Parathyroid adenoma (tissue), 2 donors: Measurements from ENCODE around the gene MAPKAPK5.
"Not testable (repeated sequence)": the region's sequence is repeated elsewhere in the genome, so short reads cannot be mapped to it uniquely, and the experiment has no call there.

ENCODE experiments used
- H2AFZ ChIP-seq: fragments of 300-600 bp; sonication (generic); one replicate; pipeline ENCODE4 v1.7.0; 2017; ENCODE audit warnings: antibody characterized with exemption, mild to moderate bottlenecking
- H3K27ac ChIP-seq: fragments of 300-600 bp; sonication (generic); one replicate; pipeline ENCODE4 v1.7.0; 2017
- H3K27me3 ChIP-seq: fragments of 300-600 bp; sonication (generic); one replicate; pipeline ENCODE4 v1.7.0; 2017; ENCODE audit warnings: low read length; ENCODE audit not compliant: control insufficient read depth, insufficient read depth
- H3K36me3 ChIP-seq: fragments of 300-600 bp; sonication (generic); one replicate; pipeline ENCODE4 v1.7.0; 2017; ENCODE audit warnings: low read length; ENCODE audit not compliant: control insufficient read depth, insufficient read depth
- H3K4me1 ChIP-seq: fragments of 300-600 bp; sonication (generic); one replicate; pipeline ENCODE4 v1.7.0; 2017; ENCODE audit warnings: control low read depth
- H3K4me2 ChIP-seq: fragments of 300-600 bp; sonication (generic); one replicate; pipeline ENCODE4 v1.7.0; 2017; ENCODE audit warnings: low read length
- H3K4me3 ChIP-seq: fragments of 300-600 bp; sonication (generic); one replicate; pipeline ENCODE4 v1.7.0; 2017; ENCODE audit warnings: low read depth, low read length
- H3K79me2 ChIP-seq: fragments of 300-600 bp; sonication (generic); one replicate; pipeline ENCODE4 v1.7.0; 2017; ENCODE audit warnings: control low read depth
- H3K9ac ChIP-seq: fragments of 300-600 bp; sonication (generic); one replicate; pipeline ENCODE4 v1.7.0; 2017; ENCODE audit warnings: mild to moderate bottlenecking
- H3K9me3 ChIP-seq: fragments of 300-600 bp; sonication (generic); one replicate; pipeline ENCODE4 v1.7.0; 2017; ENCODE audit warnings: low read length; ENCODE audit not compliant: control insufficient read depth
- TF ChIP-seq, protein P1 (sequence below): fragments of 300-600 bp; sonication (generic); IDR thresholded peaks from one replicate; pipeline ENCODE4 v1.7.0; 2017; ENCODE audit warnings: antibody characterized with exemption, mild to moderate bottlenecking
- donor health status: primary hyperparathyroidism.

MAPKAPK5 gene

DNA sequence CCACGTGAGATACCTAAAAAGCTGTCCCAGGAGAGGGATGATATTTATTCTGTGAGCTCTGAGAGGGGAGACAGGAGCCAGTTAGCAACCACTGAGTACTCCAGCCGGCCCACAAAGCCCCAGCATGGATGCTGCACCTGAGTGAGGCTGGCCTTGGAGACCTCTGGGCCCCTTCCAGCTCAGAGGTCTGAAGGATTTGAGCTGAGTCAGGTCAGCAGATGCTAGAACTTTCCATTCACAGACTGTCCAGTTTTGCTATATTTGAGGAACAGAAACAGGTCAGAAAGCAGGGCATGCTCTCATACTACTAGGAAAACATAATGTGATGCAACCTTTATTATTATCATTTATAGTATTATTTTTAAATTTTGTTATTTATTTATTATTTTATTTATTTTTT lies 15.0 kb upstream of the MAPKAPK5 start:
- TF ChIP-seq, protein P1, sequence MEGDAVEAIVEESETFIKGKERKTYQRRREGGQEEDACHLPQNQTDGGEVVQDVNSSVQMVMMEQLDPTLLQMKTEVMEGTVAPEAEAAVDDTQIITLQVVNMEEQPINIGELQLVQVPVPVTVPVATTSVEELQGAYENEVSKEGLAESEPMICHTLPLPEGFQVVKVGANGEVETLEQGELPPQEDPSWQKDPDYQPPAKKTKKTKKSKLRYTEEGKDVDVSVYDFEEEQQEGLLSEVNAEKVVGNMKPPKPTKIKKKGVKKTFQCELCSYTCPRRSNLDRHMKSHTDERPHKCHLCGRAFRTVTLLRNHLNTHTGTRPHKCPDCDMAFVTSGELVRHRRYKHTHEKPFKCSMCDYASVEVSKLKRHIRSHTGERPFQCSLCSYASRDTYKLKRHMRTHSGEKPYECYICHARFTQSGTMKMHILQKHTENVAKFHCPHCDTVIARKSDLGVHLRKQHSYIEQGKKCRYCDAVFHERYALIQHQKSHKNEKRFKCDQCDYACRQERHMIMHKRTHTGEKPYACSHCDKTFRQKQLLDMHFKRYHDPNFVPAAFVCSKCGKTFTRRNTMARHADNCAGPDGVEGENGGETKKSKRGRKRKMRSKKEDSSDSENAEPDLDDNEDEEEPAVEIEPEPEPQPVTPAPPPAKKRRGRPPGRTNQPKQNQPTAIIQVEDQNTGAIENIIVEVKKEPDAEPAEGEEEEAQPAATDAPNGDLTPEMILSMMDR, result no peak
- Histone ChIP-seq H3K4me3 (no peak overlapping the region), H3K9me3 (no peaks in the 10 kb centered on the region), H3K27me3 (no peaks in the 10 kb centered on the region), H2AFZ (no peak overlapping the region), H3K9ac (no peak overlapping the region), H3K27ac (no peak overlapping the region), H3K4me2 (no peak overlapping the region), H3K4me1 (no peaks in the 10 kb centered on the region), H3K79me2 (no peaks in the 10 kb centered on the region), H3K36me3 (no peaks in the 10 kb centered on the region)

DNA sequence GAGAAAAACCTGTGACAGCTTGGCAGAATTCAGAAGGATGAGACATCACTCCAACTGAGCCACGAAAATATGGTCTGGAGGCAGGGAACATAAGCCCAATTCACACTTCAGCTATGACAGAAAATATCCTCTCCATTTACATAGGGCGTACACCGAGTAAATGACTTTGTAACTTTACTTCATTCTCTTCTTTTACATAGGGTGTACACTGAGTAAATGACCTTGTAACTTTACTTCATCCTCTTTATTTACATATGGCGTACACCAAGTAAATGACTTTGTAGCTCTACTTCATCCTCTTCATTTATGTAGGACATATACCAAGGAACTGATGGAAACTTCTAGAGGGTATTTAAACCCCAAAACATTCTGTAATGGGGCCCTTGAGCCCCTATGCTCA lies 14.1 kb upstream of the MAPKAPK5 start:
- Histone ChIP-seq H3K4me3 (no peak overlapping the region), H3K9ac (no peak overlapping the region), H3K79me2 (no peaks in the 10 kb centered on the region), H3K36me3 (no peaks in the 10 kb centered on the region), H3K27me3 (no peaks in the 10 kb centered on the region), H3K27ac (no peak overlapping the region), H3K4me1 (no peaks in the 10 kb centered on the region), H3K4me2 (no peak overlapping the region), H2AFZ (no peak overlapping the region), H3K9me3 (no peaks in the 10 kb centered on the region)
- TF ChIP-seq, protein P1, result no peak

DNA sequence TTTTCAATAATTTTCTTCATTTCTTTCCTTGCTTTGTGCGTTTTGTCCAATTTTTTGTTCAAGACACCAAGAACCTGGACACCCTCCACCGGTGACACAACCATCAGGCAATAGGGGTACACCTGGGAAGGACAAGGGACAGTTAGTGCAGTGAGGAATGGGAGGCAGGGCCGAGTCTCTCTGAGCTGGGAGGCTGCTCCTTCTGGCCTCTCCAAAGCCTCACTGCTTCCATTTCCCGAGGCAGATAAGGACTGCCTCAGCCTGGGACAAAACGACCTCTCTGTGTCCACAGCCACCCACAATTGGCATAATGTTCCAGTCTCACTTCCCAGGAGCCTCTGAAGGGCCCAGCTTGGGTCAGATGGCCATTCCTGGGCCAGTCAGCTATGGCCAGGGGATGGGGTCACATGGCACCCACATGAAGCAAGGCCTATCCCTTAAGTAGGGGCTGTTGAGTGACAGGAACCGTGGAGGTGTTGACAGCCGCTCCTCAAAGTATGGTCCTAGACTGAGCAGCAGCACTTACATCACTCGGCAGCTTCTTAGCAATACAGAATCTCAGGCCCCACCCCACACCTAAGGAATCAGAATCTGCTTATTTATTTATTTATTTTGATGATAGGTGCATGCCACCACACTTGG lies 13.6 kb upstream of the MAPKAPK5 start:
- Histone ChIP-seq H3K4me2 (no peak overlapping the region), H2AFZ (no peak overlapping the region), H3K9ac (no peak overlapping the region), H3K4me3 (no peak overlapping the region), H3K36me3 (no peaks in the 10 kb centered on the region), H3K4me1 (no peaks in the 10 kb centered on the region), H3K27ac (no peak overlapping the region), H3K79me2 (no peaks in the 10 kb centered on the region), H3K9me3 (no peaks in the 10 kb centered on the region), H3K27me3 (no peaks in the 10 kb centered on the region)
- TF ChIP-seq, protein P1, result no peak

DNA sequence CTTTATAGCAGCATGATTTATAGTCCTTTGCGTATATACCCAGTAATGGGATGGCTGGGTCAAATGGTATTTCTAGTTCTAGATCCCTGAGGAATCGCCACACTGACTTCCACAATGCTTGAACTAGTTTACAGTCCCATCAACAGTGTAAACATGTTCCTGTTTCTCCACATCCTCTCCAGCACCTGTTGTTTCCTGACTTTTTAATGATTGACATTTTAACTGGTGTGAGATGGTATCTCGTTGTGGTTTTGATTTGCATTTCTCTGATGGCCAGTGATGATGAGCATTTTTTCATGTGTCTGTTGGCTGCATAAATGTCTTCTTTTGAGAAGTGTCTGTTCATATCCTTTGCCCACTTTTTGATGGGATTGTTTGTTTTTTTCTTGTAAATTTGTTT lies 12.4 kb upstream of the MAPKAPK5 start:
- not testable (repeated sequence) for H2AFZ ChIP-seq, H3K27ac ChIP-seq, H3K9me3 ChIP-seq, H3K4me2 ChIP-seq, H3K4me1 ChIP-seq, H3K36me3 ChIP-seq, H3K79me2 ChIP-seq, H3K9ac ChIP-seq, H3K27me3 ChIP-seq, H3K4me3 ChIP-seq

DNA sequence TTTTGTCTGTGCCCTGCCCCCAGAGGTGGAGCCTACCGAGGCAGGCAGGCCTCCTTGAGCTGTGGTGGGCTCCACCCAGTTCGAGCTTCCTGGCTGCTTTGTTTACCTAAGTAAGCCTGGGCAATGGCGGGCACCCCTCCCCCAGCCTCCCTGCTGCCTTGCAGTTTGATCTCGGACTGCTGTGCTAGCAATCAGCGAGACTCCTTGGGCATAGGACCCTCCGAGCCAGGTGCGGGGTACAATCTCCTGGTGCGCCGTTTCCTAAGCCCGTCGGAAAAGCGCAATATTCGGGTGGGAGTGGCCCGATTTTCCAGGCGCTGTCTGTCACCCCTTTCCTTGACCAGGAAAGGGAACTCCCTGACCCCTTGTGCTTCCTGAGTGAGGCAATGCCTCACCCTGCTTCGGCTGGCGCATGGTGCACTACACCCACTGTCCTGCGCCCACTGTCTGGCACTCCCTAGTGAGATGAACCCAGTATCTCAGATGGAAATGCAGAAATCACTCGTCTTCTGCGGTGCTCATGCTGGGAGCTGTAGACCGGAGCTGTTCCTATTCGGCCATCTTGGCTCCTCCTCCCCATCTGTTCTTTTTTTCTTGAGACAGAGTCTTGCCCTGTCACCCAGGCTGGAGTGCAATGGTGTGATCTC lies 7.2 kb upstream of the MAPKAPK5 start:
- not testable (repeated sequence) for H3K36me3 ChIP-seq, H3K4me3 ChIP-seq

DNA sequence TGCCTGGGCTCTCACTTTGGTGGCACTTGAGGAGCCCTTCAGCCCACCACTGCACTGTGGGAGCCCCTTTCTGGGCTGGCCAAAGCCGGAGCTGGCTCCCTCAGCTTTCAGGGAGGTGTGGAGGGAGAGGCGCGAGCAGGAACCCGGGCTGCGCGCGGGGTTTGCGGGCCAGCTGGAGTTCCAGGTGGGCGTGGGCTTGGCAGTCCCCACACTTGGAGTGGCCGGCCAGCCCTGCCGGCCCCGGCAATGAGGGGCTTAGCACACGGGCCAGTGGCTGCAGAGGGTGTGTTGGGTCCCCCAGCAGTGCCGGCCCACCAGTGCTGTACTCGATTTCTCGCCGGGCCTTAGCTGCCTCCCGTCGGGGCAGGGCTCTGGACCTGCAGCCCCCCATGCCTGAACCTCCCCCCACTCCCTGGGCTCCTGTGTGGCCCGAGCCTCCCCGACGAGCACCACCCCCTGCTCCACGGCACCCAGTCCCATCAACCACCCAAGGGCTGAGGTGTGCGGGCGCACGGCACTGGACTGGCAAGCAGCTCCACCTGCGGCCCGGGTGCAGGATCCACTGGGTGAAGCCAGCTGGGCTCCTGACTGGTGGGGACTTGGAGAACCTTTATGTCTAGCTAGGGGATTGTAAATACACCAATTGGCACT lies 6.4 kb upstream of the MAPKAPK5 start:
- not testable (repeated sequence) for H3K9ac ChIP-seq, H3K27me3 ChIP-seq, H3K4me2 ChIP-seq, H3K4me3 ChIP-seq, H3K4me1 ChIP-seq, H2AFZ ChIP-seq, H3K9me3 ChIP-seq, H3K27ac ChIP-seq, H3K36me3 ChIP-seq, H3K79me2 ChIP-seq

More for the DNA sequence above, 7.2 kb upstream of the MAPKAPK5 start:
- not testable (repeated sequence) for H3K27ac ChIP-seq, H2AFZ ChIP-seq, H3K4me1 ChIP-seq, H3K9me3 ChIP-seq, H3K79me2 ChIP-seq, H3K9ac ChIP-seq, H3K27me3 ChIP-seq, H3K4me2 ChIP-seq
